Measurements from ENCODE around the gene MTMR3.
"Not testable (repeated sequence)": the region's sequence is repeated elsewhere in the genome, so short reads cannot be mapped to it uniquely, and the experiment has no call there.

MTMR3 gene

GRCh38 chr22:30057375-30057774 is 174.4 kb downstream of the MTMR3 start:
- Histone ChIP-seq H3K9me3 (ENCODE audit: control insufficient read depth in 1 of 2, low read length in 2 of 2) (peaks cover 0 to 7% of the 10 kb centered on the region in 2 donors), H3K27me3 (ENCODE audit: low read depth, low read length) (no peaks in the 10 kb centered on the region), H3K4me3 (ENCODE audit: low read depth in 1 of 2, low read length in 2 of 2) (no peak overlapping the region), H3K36me3 (ENCODE audit: control insufficient read depth in 1 of 2, insufficient read depth in 2 of 2, low read length in 2 of 2) (no peaks in the 10 kb centered on the region), H3K4me1 (ENCODE audit: control insufficient read depth in 1 of 2, insufficient read depth in 2 of 2, low read length in 2 of 2) (no peaks in the 10 kb centered on the region), H3K27ac (ENCODE audit: low read length) (no peak overlapping the region)

- H3K9me3 ChIP-seq (ENCODE audit: control insufficient read depth in 1 of 2, low read length in 2 of 2): peaks cover 3 to 10% of the 10 kb centered on the region in 2 donors
- H3K36me3 ChIP-seq (ENCODE audit: control insufficient read depth in 1 of 2, insufficient read depth in 2 of 2, low read length in 2 of 2); H3K4me1 ChIP-seq (ENCODE audit: control insufficient read depth in 1 of 2, insufficient read depth in 2 of 2, low read length in 2 of 2); H3K27ac ChIP-seq (ENCODE audit: low read length); H3K4me3 ChIP-seq (ENCODE audit: low read depth in 1 of 2, low read length in 2 of 2); H3K27me3 ChIP-seq (ENCODE audit: low read depth, low read length): not testable (repeated sequence)
These were observed 176.5 kb downstream of the MTMR3 start for GRCh38 chr22:30059346-30060020.

DNA sequence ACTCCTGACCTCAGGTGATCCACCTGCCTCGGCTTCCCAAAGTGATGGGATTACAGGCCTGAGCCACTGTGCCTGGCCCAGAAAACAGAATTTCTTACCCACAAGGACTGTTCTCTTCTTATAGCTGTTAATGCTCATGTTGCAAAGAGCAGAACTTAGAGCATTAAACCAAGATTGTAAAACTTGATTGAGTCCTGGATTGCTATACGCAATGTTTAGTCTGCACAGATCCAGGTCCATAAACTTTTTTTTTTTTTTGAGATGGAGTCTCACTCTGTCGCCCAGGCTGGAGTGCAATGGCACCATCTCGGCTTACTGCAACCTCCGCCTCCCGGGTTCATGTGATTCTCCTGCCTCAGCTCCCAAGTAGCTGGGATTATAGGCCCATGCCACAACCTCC is 178.1 kb downstream of the MTMR3 start:
- H3K27me3 ChIP-seq (ENCODE audit: low read depth, low read length); H3K36me3 ChIP-seq (ENCODE audit: control insufficient read depth in 1 of 2, insufficient read depth in 2 of 2, low read length in 2 of 2); H3K4me3 ChIP-seq (ENCODE audit: low read depth in 1 of 2, low read length in 2 of 2); H3K27ac ChIP-seq (ENCODE audit: low read length); H3K4me1 ChIP-seq (ENCODE audit: control insufficient read depth in 1 of 2, insufficient read depth in 2 of 2, low read length in 2 of 2): not testable (repeated sequence)
- peaks cover 4 to 10% of the 10 kb centered on the region in 2 donors for H3K9me3 ChIP-seq (ENCODE audit: control insufficient read depth in 1 of 2, low read length in 2 of 2)

GRCh38 chr22:30062259-30062658 is 179.3 kb downstream of the MTMR3 start:
- Histone ChIP-seq H3K4me3 (ENCODE audit: low read depth in 1 of 2, low read length in 2 of 2) (no peak overlapping the region), H3K9me3 (ENCODE audit: control insufficient read depth in 1 of 2, low read length in 2 of 2) (peaks cover 4 to 6% of the 10 kb centered on the region in 2 donors), H3K36me3 (ENCODE audit: control insufficient read depth in 1 of 2, insufficient read depth in 2 of 2, low read length in 2 of 2) (no peaks in the 10 kb centered on the region), H3K4me1 (ENCODE audit: control insufficient read depth in 1 of 2, insufficient read depth in 2 of 2, low read length in 2 of 2) (no peaks in the 10 kb centered on the region), H3K27me3 (ENCODE audit: low read depth, low read length) (no peaks in the 10 kb centered on the region), H3K27ac (ENCODE audit: low read length) (no peak overlapping the region)

DNA sequence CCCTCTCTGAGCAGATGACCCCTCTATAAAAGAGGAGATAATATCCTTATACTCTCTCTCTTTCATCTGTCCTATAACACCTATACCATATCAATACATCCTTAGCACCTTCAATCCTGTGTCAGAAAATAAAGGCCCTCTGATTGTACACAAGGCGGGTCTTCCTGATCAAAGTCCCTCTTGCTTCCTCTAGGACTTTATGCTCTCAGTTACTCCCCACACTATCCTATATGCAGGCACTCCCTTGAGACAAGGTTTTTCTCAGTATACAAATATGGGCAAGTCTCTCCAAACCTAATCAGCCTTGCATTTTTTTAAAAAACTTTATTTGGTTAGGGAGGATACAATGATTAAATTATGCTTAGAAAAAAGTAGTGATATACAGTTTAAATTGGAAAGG is 180.0 kb downstream of the MTMR3 start:
- no peak overlapping the region for H3K4me3 ChIP-seq (ENCODE audit: low read depth in 1 of 2, low read length in 2 of 2)
- no peak overlapping the region for H3K27ac ChIP-seq (ENCODE audit: low read length)
- H3K9me3 ChIP-seq (ENCODE audit: control insufficient read depth in 1 of 2, low read length in 2 of 2): peaks cover 3 to 4% of the 10 kb centered on the region in 2 donors
- H3K4me1 ChIP-seq (ENCODE audit: control insufficient read depth in 1 of 2, insufficient read depth in 2 of 2, low read length in 2 of 2): no peaks in the 10 kb centered on the region
- no peaks in the 10 kb centered on the region for H3K27me3 ChIP-seq (ENCODE audit: low read depth, low read length)
- no peaks in the 10 kb centered on the region for H3K36me3 ChIP-seq (ENCODE audit: control insufficient read depth in 1 of 2, insufficient read depth in 2 of 2, low read length in 2 of 2)

GRCh38 chr22:30064172-30064571 is 181.2 kb downstream of the MTMR3 start:
- no peaks in the 10 kb centered on the region for H3K4me1 ChIP-seq (ENCODE audit: control insufficient read depth in 1 of 2, insufficient read depth in 2 of 2, low read length in 2 of 2)
- no peaks in the 10 kb centered on the region for H3K36me3 ChIP-seq (ENCODE audit: control insufficient read depth in 1 of 2, insufficient read depth in 2 of 2, low read length in 2 of 2)
- no peak overlapping the region for H3K27ac ChIP-seq (ENCODE audit: low read length)
- H3K4me3 ChIP-seq (ENCODE audit: low read depth in 1 of 2, low read length in 2 of 2): no peak overlapping the region
- H3K27me3 ChIP-seq (ENCODE audit: low read depth, low read length): no peaks in the 10 kb centered on the region
- peaks cover 3 to 4% of the 10 kb centered on the region in 2 donors for H3K9me3 ChIP-seq (ENCODE audit: control insufficient read depth in 1 of 2, low read length in 2 of 2)

DNA sequence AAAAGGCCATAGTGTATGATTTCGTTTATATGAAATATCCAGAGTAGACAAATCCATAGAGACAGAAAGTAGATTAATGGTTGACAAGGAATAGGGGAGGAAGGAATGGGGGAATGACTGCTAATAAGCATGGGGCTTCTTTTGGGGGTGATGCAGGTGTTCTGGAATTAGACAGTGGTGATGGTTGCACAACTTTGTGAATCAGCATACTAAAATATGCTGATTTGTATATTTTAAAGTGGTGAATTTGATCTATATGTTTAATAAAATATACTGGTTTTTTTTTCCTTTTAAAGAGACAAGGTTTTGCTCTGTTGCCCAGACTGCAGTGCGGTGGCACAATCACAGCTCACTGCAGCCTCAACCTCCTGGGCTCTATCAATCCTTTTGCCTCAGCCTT is 190.8 kb downstream of the MTMR3 start:
- no peaks in the 10 kb centered on the region for H3K4me1 ChIP-seq (ENCODE audit: control insufficient read depth in 1 of 2, insufficient read depth in 2 of 2, low read length in 2 of 2)
- no peaks in the 10 kb centered on the region for H3K27me3 ChIP-seq (ENCODE audit: low read depth, low read length)
- no peak overlapping the region for H3K27ac ChIP-seq (ENCODE audit: low read length)
- no peaks in the 10 kb centered on the region for H3K9me3 ChIP-seq (ENCODE audit: control insufficient read depth in 1 of 2, low read length in 2 of 2)
- H3K36me3 ChIP-seq (ENCODE audit: control insufficient read depth in 1 of 2, insufficient read depth in 2 of 2, low read length in 2 of 2): no peaks in the 10 kb centered on the region
- H3K4me3 ChIP-seq (ENCODE audit: low read depth in 1 of 2, low read length in 2 of 2): no peak overlapping the region

DNA sequence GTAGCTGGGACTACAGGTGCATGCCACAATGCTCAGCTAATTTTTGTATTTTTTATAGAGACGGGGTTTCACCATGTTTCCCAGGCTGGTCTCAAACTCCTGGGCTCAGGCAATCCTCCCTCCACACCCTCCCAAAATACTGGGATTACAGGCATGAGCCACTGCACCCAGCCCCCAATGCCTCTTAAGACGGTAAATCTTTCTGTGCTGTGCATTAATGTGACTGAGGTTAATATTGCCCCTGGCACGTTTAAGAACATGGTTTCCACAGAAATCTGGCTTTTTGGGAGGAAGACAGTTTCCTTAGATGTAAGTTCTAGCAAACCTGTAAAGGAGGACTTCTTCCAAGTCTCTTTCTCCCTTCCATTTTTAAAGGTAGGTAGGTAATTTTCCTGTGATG is 191.2 kb downstream of the MTMR3 start:
- no peak overlapping the region for H3K27ac ChIP-seq (ENCODE audit: low read length)
- H3K27me3 ChIP-seq (ENCODE audit: low read depth, low read length): no peaks in the 10 kb centered on the region
- no peak overlapping the region for H3K4me3 ChIP-seq (ENCODE audit: low read depth in 1 of 2, low read length in 2 of 2)
- H3K4me1 ChIP-seq (ENCODE audit: control insufficient read depth in 1 of 2, insufficient read depth in 2 of 2, low read length in 2 of 2): no peaks in the 10 kb centered on the region
- H3K9me3 ChIP-seq (ENCODE audit: control insufficient read depth in 1 of 2, low read length in 2 of 2): no peaks in the 10 kb centered on the region
- no peaks in the 10 kb centered on the region for H3K36me3 ChIP-seq (ENCODE audit: control insufficient read depth in 1 of 2, insufficient read depth in 2 of 2, low read length in 2 of 2)

GRCh38 chr22:30074994-30075393 is 192.0 kb downstream of the MTMR3 start:
- Histone ChIP-seq H3K27me3 (ENCODE audit: low read depth, low read length) (no peaks in the 10 kb centered on the region), H3K4me3 (ENCODE audit: low read depth in 1 of 2, low read length in 2 of 2) (no peak overlapping the region), H3K9me3 (ENCODE audit: control insufficient read depth in 1 of 2, low read length in 2 of 2) (no peaks in the 10 kb centered on the region)

GRCh38 chr22:30077279-30077880 is 194.4 kb downstream of the MTMR3 start:
- Histone ChIP-seq H3K4me3 (ENCODE audit: low read depth in 1 of 2, low read length in 2 of 2) (no peak overlapping the region), H3K4me1 (ENCODE audit: control insufficient read depth in 1 of 2, insufficient read depth in 2 of 2, low read length in 2 of 2) (no peaks in the 10 kb centered on the region), H3K9me3 (ENCODE audit: control insufficient read depth in 1 of 2, low read length in 2 of 2) (no peaks in the 10 kb centered on the region), H3K27me3 (ENCODE audit: low read depth, low read length) (peaks cover 8% of the 10 kb centered on the region), H3K27ac (ENCODE audit: low read length) (no peak overlapping the region), H3K36me3 (ENCODE audit: control insufficient read depth in 1 of 2, insufficient read depth in 2 of 2, low read length in 2 of 2) (no peaks in the 10 kb centered on the region)

More at GRCh38 chr22:30074994-30075393, 192.0 kb downstream of the MTMR3 start:
- Histone ChIP-seq H3K27ac (ENCODE audit: low read length) (no peak overlapping the region), H3K36me3 (ENCODE audit: control insufficient read depth in 1 of 2, insufficient read depth in 2 of 2, low read length in 2 of 2) (no peaks in the 10 kb centered on the region), H3K4me1 (ENCODE audit: control insufficient read depth in 1 of 2, insufficient read depth in 2 of 2, low read length in 2 of 2) (no peaks in the 10 kb centered on the region)

GRCh38 chr22:30078320-30079311 is 195.6 kb downstream of the MTMR3 start:
- peaks cover 8% of the 10 kb centered on the region for H3K27me3 ChIP-seq (ENCODE audit: low read depth, low read length)
- no peak overlapping the region for H3K4me3 ChIP-seq (ENCODE audit: low read depth in 1 of 2, low read length in 2 of 2)
- no peaks in the 10 kb centered on the region for H3K4me1 ChIP-seq (ENCODE audit: control insufficient read depth in 1 of 2, insufficient read depth in 2 of 2, low read length in 2 of 2)
- no peak overlapping the region for H3K27ac ChIP-seq (ENCODE audit: low read length)
- H3K36me3 ChIP-seq (ENCODE audit: control insufficient read depth in 1 of 2, insufficient read depth in 2 of 2, low read length in 2 of 2): no peaks in the 10 kb centered on the region
- no peaks in the 10 kb centered on the region for H3K9me3 ChIP-seq (ENCODE audit: control insufficient read depth in 1 of 2, low read length in 2 of 2)
